ENCODE measurements around the gene URI1. TPM values are rescaled to one million over a fixed set of nuclear protein-coding genes. Genes with fewer than 3 reads are reported as not detected.

The URI1 gene
- total RNA-seq, 1 donor from 2014 or later = 42.0 TPM

DNA sequence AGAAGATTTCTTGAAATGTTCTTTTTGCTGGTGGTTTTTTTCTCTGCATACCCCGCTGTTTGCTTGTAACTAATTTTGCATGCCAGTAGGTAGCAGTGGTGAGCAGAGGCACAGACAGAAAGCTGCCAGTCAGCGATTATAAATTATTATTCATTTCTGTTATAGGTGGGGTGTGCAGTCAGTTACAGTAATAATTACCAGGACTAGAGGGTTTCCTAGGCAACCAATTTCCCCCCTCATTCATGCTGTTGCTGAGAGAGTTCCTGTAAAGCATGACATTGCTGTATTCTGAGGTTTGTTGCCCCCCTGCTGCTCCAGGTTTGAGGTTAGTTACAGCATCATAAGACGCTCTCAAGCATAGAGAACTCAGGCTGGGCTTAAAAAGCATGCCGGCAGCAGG is 104.5 kb downstream of the URI1 start:
- DNase-seq (ENCODE audit: low spot score) = no peak
- H3K4me3 Mint-ChIP-seq (ENCODE audit: unreplicated experiment) = no peak overlapping the region
- no peaks in the 10 kb centered on the region for H3K27me3 Mint-ChIP-seq (ENCODE audit: low read depth)
- H3K36me3 Mint-ChIP-seq (ENCODE audit: low read depth) = peaks cover 2% of the 10 kb centered on the region
- TF ChIP-seq, protein P1, sequence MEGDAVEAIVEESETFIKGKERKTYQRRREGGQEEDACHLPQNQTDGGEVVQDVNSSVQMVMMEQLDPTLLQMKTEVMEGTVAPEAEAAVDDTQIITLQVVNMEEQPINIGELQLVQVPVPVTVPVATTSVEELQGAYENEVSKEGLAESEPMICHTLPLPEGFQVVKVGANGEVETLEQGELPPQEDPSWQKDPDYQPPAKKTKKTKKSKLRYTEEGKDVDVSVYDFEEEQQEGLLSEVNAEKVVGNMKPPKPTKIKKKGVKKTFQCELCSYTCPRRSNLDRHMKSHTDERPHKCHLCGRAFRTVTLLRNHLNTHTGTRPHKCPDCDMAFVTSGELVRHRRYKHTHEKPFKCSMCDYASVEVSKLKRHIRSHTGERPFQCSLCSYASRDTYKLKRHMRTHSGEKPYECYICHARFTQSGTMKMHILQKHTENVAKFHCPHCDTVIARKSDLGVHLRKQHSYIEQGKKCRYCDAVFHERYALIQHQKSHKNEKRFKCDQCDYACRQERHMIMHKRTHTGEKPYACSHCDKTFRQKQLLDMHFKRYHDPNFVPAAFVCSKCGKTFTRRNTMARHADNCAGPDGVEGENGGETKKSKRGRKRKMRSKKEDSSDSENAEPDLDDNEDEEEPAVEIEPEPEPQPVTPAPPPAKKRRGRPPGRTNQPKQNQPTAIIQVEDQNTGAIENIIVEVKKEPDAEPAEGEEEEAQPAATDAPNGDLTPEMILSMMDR (IDR thresholded peaks at IDR 0.05) = peak; percentile 71
- no peaks in the 10 kb centered on the region for H3K4me1 Mint-ChIP-seq (ENCODE audit: low read depth)
- H3K9me3 Mint-ChIP-seq (ENCODE audit: low read depth) = no peaks in the 10 kb centered on the region
- H3K27ac Mint-ChIP-seq (ENCODE audit: unreplicated experiment) = no peak overlapping the region

DNA sequence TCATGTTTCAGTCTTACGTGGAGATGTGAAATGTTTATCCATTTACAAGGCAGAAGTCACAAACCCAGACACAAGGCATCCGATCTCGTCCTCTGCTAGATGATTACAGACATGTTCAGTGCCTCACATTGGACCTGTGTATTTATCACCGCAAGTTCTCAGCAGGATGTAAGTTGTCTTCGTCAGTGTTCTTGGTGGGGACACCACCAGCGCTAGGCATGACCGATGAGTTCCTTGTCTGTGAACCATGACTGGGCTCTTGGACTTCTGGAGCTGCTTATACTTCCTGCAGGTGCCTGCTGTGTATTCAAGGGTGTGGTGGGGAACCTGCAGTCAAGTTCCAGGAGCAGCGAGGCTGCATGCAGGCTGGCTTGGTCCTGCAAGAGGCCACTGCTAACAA is 105.4 kb downstream of the URI1 start:
- no peak overlapping the region for H3K27ac Mint-ChIP-seq (ENCODE audit: unreplicated experiment)
- peaks cover 2% of the 10 kb centered on the region for H3K36me3 Mint-ChIP-seq (ENCODE audit: low read depth)
- H3K4me3 Mint-ChIP-seq (ENCODE audit: unreplicated experiment) = no peak overlapping the region
- no peaks in the 10 kb centered on the region for H3K9me3 Mint-ChIP-seq (ENCODE audit: low read depth)
- H3K27me3 Mint-ChIP-seq (ENCODE audit: low read depth) = no peaks in the 10 kb centered on the region
- DNase-seq (ENCODE audit: low spot score) = no peak
- TF ChIP-seq, protein P1 (IDR thresholded peaks at IDR 0.05) = no peak
- no peaks in the 10 kb centered on the region for H3K4me1 Mint-ChIP-seq (ENCODE audit: low read depth)

DNA sequence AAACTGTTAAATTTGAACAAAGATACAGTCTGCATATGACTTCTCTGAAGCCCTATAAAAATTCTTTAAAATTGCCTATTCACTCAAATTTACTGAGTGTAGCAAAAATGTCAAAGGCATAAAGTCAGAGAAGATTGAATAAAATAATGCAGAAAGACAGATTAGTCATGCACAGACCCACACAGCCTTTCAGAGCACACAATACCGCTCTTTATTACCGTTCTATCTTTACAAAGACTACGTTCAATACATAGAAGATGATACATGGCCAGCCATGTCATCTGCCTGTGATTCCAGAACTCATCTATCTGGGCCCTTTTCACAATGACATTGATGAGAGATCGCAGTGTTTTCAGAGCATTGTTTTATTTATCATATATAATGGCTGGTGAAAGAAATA is 107.2 kb downstream of the URI1 start:
- Mint-ChIP-seq H3K4me1 (ENCODE audit: low read depth) (no peaks in the 10 kb centered on the region), H3K9me3 (ENCODE audit: low read depth) (no peaks in the 10 kb centered on the region), H3K27ac (ENCODE audit: unreplicated experiment) (no peak overlapping the region), H3K4me3 (ENCODE audit: unreplicated experiment) (no peak overlapping the region), H3K27me3 (ENCODE audit: low read depth) (no peaks in the 10 kb centered on the region), H3K36me3 (ENCODE audit: low read depth) (no peaks in the 10 kb centered on the region)
- TF ChIP-seq, protein P1 (IDR thresholded peaks at IDR 0.05) = no peak
- no peak for DNase-seq (ENCODE audit: low spot score)

DNA sequence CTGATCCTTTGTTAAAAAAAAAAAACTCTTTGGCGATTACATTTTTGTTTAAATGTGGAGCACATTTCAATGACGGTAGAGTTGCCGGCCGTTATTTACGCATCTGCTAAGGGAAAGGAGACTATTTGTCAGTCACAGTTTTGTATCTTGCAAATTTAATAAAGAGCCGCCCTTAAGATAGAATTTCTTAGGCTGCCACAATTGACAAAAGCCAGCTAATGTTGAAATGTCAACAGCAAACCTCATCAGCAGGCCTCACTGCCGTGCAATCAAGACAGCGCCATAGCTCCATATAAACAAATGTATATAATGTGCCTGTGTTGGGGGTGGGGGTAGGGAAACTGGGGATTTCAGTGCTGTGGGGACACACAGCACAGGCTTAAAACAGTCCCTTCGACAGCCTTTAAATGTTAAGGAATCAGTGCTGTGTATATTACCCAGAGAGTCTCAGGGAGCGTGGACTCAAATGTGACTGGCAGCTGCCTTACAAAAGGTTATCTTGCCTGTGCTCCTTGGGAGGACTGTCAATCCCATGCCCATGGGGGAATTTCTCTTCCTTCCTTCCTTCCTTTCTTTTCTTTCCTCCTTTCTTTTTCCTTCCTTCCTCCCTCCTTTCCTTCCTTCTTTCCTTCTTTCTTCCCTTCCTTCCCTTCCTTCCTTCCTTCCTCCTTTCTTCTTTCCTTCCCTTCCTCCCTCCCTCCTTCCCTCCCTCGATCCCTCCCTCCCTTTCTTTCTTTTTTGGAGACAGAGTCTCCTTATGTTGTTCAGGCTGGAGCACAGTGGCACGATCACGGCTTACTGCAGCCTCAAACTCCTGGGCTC is 108.0 kb downstream of the URI1 start:
- DNase-seq (ENCODE audit: low spot score) = no peak
- H3K4me3 Mint-ChIP-seq (ENCODE audit: unreplicated experiment) = no peak overlapping the region
- H3K9me3 Mint-ChIP-seq (ENCODE audit: low read depth) = no peaks in the 10 kb centered on the region
- H3K36me3 Mint-ChIP-seq (ENCODE audit: low read depth) = no peaks in the 10 kb centered on the region
- no peak overlapping the region for H3K27ac Mint-ChIP-seq (ENCODE audit: unreplicated experiment)
- no peaks in the 10 kb centered on the region for H3K4me1 Mint-ChIP-seq (ENCODE audit: low read depth)
- H3K27me3 Mint-ChIP-seq (ENCODE audit: low read depth) = no peaks in the 10 kb centered on the region
- TF ChIP-seq, protein P1 (IDR thresholded peaks at IDR 0.05) = no peak

DNA sequence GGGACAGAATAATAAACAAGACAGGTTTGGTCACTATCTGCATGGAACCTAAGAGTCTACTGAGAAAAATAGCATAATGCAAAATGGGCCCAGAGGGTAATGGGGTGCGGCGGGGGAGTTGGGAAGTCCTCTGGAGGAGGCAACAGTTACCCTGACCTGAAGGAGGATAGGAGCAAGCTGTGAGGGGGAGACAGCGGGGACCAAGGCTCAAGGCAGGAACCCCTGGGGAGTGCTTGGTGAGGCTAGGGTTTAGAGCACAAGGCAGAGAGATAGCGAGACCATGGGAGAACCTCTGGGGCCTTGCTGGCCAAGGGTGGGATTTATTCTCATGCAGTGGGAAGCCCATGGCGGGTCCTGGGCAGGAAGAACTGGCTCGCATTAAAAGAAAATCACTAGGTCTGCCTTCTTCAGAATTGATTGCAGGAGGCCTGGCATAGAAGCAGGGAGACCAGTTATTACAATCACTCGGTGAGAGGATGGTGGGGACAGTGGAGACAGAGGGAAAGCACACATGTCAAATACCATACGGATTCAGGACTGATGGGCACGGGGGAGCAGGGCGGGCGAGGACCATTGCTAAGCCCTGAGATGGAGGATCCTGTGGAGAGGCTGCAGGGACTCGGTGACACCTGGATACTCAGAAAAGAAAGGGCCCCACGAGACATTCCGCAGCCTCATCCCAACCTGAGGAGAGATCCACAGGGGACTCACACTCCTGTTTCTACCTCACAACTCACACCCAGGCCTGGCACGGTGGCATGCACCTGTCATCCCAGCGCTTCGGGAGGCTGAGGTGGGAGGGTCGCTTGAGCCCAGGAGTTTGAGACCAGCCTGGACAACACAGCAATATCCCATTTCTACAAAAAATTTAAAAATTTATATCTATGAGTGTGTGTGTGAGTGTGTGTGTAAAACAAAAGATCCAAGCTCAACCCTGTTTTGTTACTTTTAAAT is 110.4 kb downstream of the URI1 start:
- Mint-ChIP-seq H3K4me1 (ENCODE audit: low read depth) (no peaks in the 10 kb centered on the region), H3K9me3 (ENCODE audit: low read depth) (peaks cover 11% of the 10 kb centered on the region), H3K27ac (ENCODE audit: unreplicated experiment) (no peak overlapping the region), H3K4me3 (ENCODE audit: unreplicated experiment) (no peak overlapping the region), H3K36me3 (ENCODE audit: low read depth) (no peaks in the 10 kb centered on the region), H3K27me3 (ENCODE audit: low read depth) (no peaks in the 10 kb centered on the region)
- TF ChIP-seq, protein P1 (IDR thresholded peaks at IDR 0.05) = no peak
- DNase-seq (ENCODE audit: low spot score) = no peak

All from chondrocyte (in vitro differentiated cells).